Activated T-cell treated with anti-CD3 and anti-CD28 coated beads, Interleukin-2, amount 50 U/mL, for 72 hours (primary cell): ENCODE results near the gene SPINDOC. TPM values are rescaled to one million over a fixed set of nuclear protein-coding genes. Genes with fewer than 3 reads are reported as not detected.
"Not testable (repeated sequence)": the region's sequence is repeated elsewhere in the genome, so short reads cannot be mapped to it uniquely, and the experiment has no call there.

Source experiments
- ATAC-seq, 2 donors: fragments of 150-1000 bp; cut with Tn5 transposase; replicated peaks in 1 of 2; 2 replicates each; pipeline ENCODE4 v1.10.0; 2021; ENCODE audit warnings: moderate library complexity in 2 of 2, mild to moderate bottlenecking in 1 of 2
- DNase-seq, 2 donors: peaks; one replicate each; pipeline ENCODE4 v3.0.0; 2021 to 2022; ENCODE audit warnings: mixed read lengths in 1 of 2
- H3K27ac Mint-ChIP-seq: one replicate; pipeline ENCODE4 v1.8.0; 2022; ENCODE audit warnings: mild to moderate bottlenecking, moderate library complexity, mixed read lengths
- H3K27me3 Mint-ChIP-seq: one replicate; pipeline ENCODE4 v1.8.0; 2022; ENCODE audit warnings: low read depth, mixed read lengths
- H3K36me3 Mint-ChIP-seq, 2 donors: one replicate each; pipeline ENCODE4 v1.8.0; 2022; ENCODE audit warnings: mixed read lengths in 2 of 2, mild to moderate bottlenecking in 1 of 2; ENCODE audit not compliant: insufficient read depth in 2 of 2
- H3K4me1 Mint-ChIP-seq: one replicate; pipeline ENCODE4 v1.8.0; 2022; ENCODE audit warnings: low read depth, mixed read lengths
- H3K4me3 Mint-ChIP-seq, 2 donors: one replicate each; pipeline ENCODE4 v1.8.0; 2022; ENCODE audit warnings: mild to moderate bottlenecking in 2 of 2, mixed read lengths in 2 of 2, moderate library complexity in 2 of 2
- H3K9me3 Mint-ChIP-seq, 2 donors: one replicate each; pipeline ENCODE4 v1.8.0; 2022; ENCODE audit warnings: mixed read lengths in 2 of 2
- total RNA-seq, 2 donors: library from RNA; stranded (reverse); gene quantifications; one replicate each; pipeline ENCODE4 v1.2.3, GENCODE V29; 2022

Gene SPINDOC
- total RNA-seq, 2 donors from 2014 or later, result 21.9 to 26.7 TPM

GRCh38 chr11:63854696-63855095, 41.4 kb downstream of the SPINDOC start:
- ATAC-seq (no peak), DNase-seq (no peak)
- Mint-ChIP-seq H3K9me3 (no peaks in the 10 kb centered on the region), H3K4me1 (peaks cover 55% of the 10 kb centered on the region), H3K27me3 (no peaks in the 10 kb centered on the region), H3K36me3 (peaks cover 0 to 12% of the 10 kb centered on the region in 2 donors), H3K4me3 (peak overlapping the region in 1 of 2 donors; percentile 39), H3K27ac (peak overlapping the region; percentile 42)

GRCh38 chr11:63855975-63856374, 42.7 kb downstream of the SPINDOC start:
- Mint-ChIP-seq H3K36me3 (peaks cover 0 to 13% of the 10 kb centered on the region in 2 donors), H3K9me3 (no peaks in the 10 kb centered on the region), H3K4me3 (peak overlapping the region in 1 of 2 donors; percentile 18), H3K27me3 (no peaks in the 10 kb centered on the region), H3K4me1 (peaks cover 45% of the 10 kb centered on the region), H3K27ac (peak overlapping the region; percentile 86)
- no peak for DNase-seq
- peak; percentile 11 to 51 for ATAC-seq

- Mint-ChIP-seq H3K27me3 (no peaks in the 10 kb centered on the region), H3K36me3 (peaks cover 0 to 10% of the 10 kb centered on the region in 2 donors), H3K27ac (peak overlapping the region; percentile 17), H3K4me3 (no peak overlapping the region), H3K9me3 (no peaks in the 10 kb centered on the region), H3K4me1 (peaks cover 39% of the 10 kb centered on the region)
- ATAC-seq (no peak), DNase-seq (no peak)
Measured at GRCh38 chr11:63858628-63859550, 45.6 kb downstream of the SPINDOC start.

DNA sequence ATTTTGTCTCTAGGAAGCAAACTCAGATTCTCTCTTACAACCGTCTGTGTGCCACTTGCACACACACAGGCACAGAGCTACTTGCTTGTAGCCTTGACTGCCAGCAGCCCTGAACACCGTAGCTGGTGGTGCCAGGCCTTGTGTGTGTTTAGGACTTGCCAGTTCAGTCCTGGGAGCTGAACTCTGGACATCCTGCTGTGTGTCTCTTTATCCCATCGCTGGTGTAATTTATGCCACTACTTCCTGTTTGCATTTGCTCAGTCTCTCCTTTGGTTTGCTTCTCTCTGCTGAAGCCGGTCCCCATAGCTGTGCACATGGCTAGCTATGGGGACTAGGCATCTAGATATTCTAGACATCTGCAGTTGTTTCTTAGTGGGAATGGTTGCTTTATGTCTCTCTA, 49.7 kb downstream of the SPINDOC start:
- H3K36me3 Mint-ChIP-seq, result peaks cover 1 to 4% of the 10 kb centered on the region in 2 donors
- H3K27me3 Mint-ChIP-seq, result no peaks in the 10 kb centered on the region
- no peaks in the 10 kb centered on the region for H3K9me3 Mint-ChIP-seq
- DNase-seq (no peak), ATAC-seq (no peak)
- peak overlapping the region; percentile 45 for H3K27ac Mint-ChIP-seq
- no peak overlapping the region for H3K4me3 Mint-ChIP-seq
- H3K4me1 Mint-ChIP-seq, result peaks cover 47% of the 10 kb centered on the region

DNA sequence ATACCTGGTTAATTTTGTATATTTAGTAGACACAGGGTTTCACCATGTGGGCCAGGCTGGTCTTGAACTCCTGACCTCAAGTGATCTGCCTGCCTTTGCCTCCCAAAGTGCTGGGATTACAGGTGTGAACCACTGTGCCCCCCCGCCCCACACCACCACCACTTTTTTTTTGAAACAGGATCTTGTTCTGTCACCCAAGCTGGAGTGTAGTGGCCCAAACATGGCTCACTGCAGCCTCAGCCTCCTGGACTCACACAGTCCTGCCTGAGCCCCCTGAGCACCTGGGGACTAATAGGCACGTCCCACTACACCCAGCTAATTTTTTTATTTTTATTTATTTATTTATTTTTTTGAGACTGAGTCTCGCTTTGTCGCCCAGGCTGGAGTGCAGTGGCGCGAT, 50.4 kb downstream of the SPINDOC start:
- H3K36me3 Mint-ChIP-seq, H3K9me3 Mint-ChIP-seq, DNase-seq, H3K27ac Mint-ChIP-seq, ATAC-seq, H3K27me3 Mint-ChIP-seq, H3K4me3 Mint-ChIP-seq: not testable (repeated sequence)
- H3K4me1 Mint-ChIP-seq, result peaks cover 54% of the 10 kb centered on the region

GRCh38 chr11:63866211-63866610, 53.0 kb downstream of the SPINDOC start:
- Mint-ChIP-seq H3K36me3 (peaks cover 1 to 12% of the 10 kb centered on the region in 2 donors), H3K4me3 (peak overlapping the region; percentile 28 to 76), H3K27me3 (no peaks in the 10 kb centered on the region), H3K27ac (no peak overlapping the region), H3K4me1 (peaks cover 80% of the 10 kb centered on the region), H3K9me3 (no peaks in the 10 kb centered on the region)
- DNase-seq, result peak; percentile 83 to 86
- peak; percentile 93 to 94 for ATAC-seq

DNA sequence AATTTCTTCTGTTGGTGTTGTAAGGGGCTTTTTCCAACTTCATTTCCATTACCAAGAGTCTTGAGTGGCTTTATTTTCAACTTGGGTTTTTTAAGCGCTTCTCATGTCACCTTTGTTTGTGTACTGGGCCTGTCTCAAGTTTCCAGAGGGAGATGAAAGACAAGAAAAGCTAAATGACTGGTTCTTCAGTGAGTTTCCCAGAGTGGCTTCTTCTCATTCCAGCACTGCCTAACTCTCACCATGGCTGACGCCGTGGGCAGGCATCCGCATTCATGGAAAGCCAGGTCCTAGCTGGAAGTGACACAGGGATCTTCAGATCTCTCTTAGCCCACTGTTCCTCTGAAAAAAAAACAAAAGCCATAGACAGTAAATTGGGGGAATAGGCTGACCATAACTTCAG, 54.3 kb downstream of the SPINDOC start:
- H3K4me1 Mint-ChIP-seq, result peaks cover 85% of the 10 kb centered on the region
- no peaks in the 10 kb centered on the region for H3K27me3 Mint-ChIP-seq
- H3K9me3 Mint-ChIP-seq, result no peaks in the 10 kb centered on the region
- H3K4me3 Mint-ChIP-seq, result no peak overlapping the region
- H3K36me3 Mint-ChIP-seq, result peaks cover 1 to 11% of the 10 kb centered on the region in 2 donors
- no peak overlapping the region for H3K27ac Mint-ChIP-seq
- no peak for ATAC-seq
- no peak for DNase-seq

- DNase-seq, result no peak
- H3K9me3 Mint-ChIP-seq, result no peaks in the 10 kb centered on the region
Measured at GRCh38 chr11:63868399-63869064, 55.3 kb downstream of the SPINDOC start.

GRCh38 chr11:63869171-63869591, 55.9 kb downstream of the SPINDOC start:
- H3K4me1 Mint-ChIP-seq, result peaks cover 87% of the 10 kb centered on the region
- peak overlapping the region; percentile 49 to 67 for H3K4me3 Mint-ChIP-seq
- no peaks in the 10 kb centered on the region for H3K9me3 Mint-ChIP-seq
- ATAC-seq (no peak), DNase-seq (no peak)
- H3K27ac Mint-ChIP-seq, result no peak overlapping the region
- H3K36me3 Mint-ChIP-seq, result peaks cover 1 to 9% of the 10 kb centered on the region in 2 donors
- no peaks in the 10 kb centered on the region for H3K27me3 Mint-ChIP-seq

More at GRCh38 chr11:63868399-63869064, 55.3 kb downstream of the SPINDOC start:
- H3K4me3 Mint-ChIP-seq, result peak overlapping the region in 1 of 2 donors; percentile 18
- ATAC-seq, result no peak
- peaks cover 85% of the 10 kb centered on the region for H3K4me1 Mint-ChIP-seq
- H3K36me3 Mint-ChIP-seq, result peaks cover 1 to 9% of the 10 kb centered on the region in 2 donors
- no peak overlapping the region for H3K27ac Mint-ChIP-seq
- no peaks in the 10 kb centered on the region for H3K27me3 Mint-ChIP-seq

DNA sequence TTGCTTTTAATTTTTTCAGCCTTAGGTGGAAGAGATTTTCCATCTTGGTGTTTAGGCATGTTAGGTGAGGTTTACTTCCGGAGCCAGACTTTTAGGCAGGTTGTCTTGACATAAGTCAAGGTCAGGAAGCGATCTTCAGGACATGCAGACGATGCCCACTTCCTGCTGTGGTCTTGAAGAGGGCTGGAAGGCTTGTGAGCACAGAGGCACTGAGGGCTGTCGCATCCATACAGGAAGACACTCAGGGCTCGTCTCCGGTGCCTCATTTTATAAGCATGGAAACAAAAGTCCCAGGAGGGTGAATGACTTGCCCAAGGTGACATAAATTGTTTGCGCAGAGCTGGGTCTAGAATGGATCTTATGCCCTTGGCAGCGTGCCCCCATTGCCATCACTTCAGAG, 56.4 kb downstream of the SPINDOC start:
- peaks cover 1 to 9% of the 10 kb centered on the region in 2 donors for H3K36me3 Mint-ChIP-seq
- H3K9me3 Mint-ChIP-seq, result no peaks in the 10 kb centered on the region
- ATAC-seq, result peak in 1 of 2 donors; percentile 32
- H3K27me3 Mint-ChIP-seq, result no peaks in the 10 kb centered on the region
- peak overlapping the region; percentile 49 to 67 for H3K4me3 Mint-ChIP-seq
- H3K27ac Mint-ChIP-seq, result peak overlapping the region; percentile 31
- H3K4me1 Mint-ChIP-seq, result peaks cover 92% of the 10 kb centered on the region
- peak in 1 of 2 donors; percentile 19 for DNase-seq

DNA sequence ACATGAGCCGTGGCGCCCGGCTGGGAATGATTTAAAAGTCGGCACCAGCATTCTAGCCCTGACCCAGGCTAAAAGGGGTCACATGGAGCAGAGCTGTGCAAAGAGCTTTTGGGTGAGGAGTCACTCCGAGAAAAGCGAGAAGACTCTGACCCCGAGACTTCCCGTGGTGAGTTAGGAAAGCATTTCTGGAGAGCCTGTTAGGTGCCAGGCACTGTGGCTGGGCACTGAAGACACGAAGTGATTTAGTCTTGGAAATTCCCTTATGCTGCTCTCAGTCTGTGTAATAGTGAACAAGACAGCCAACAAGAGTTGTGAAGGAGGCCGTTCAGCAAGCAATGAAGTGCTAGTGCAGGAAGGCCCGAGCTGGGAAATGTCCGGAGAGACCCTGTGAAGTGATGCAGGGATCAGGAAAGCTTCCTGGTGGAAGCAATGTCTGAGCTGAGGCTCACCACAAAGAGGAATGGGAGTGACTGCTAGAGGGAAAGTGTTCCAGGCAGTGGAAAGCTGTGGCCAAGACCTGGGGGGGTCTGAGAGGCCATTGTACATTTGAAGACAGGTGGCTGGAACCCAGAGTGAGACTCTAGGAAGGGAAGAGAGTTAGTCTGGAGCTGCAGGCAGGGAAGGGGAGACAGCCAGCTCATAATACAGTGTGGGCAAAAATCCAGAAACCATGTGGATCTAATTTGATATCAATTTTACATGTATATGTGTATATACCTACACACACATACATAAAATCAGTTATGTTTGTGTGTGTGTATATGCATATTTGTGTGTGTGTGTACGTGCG, 57.3 kb downstream of the SPINDOC start:
- H3K36me3 Mint-ChIP-seq, result peaks cover 1 to 9% of the 10 kb centered on the region in 2 donors
- ATAC-seq (peak; percentile 43 to 47), DNase-seq (peak; percentile 22 to 28)
- peak overlapping the region; percentile 49 to 67 for H3K4me3 Mint-ChIP-seq
- H3K27me3 Mint-ChIP-seq, result no peaks in the 10 kb centered on the region
- no peak overlapping the region for H3K27ac Mint-ChIP-seq
- H3K9me3 Mint-ChIP-seq, result no peaks in the 10 kb centered on the region
- peaks cover 88% of the 10 kb centered on the region for H3K4me1 Mint-ChIP-seq

DNA sequence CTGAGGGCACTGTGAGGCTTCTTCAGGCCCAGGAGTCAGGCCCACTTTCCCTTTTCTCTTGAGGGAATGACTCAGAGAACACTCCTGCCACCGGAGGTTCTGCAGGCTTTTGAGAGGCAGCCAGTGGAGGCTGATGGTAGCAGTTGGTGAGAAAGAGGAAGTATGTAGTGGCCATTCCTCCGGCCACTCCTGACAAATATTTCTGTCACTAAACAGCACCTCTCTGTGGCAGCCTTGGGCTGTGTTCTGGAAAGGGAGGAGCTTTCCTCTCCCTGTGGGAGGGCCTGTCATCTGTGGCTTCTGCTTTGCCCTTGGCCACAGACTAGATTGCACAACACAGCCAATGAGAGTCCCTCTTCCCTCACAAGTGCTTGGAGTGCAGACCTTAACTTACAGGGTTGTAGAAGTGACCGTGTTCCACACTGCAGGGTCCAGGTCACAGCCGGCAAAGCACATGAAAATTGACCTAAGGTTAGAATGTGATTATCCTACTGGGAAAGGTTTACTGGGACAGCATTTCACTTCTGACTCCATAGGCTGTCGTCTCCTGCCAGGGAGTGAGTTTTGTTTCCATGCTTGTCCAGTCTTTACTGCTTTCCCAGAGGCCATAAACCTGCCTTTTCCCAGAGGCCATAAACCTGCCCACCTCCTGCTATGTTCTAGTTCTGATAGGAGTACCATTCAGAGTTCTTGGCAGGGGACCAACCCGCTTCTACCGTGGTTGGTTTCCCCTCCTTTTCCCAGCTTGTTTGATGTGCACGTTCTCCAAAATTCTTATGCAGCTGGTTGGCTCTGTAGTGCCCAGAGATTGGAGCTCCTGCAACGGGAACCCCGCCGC, 58.9 kb downstream of the SPINDOC start:
- DNase-seq (peak; percentile 52 to 55), ATAC-seq (peak; percentile 85 to 89)
- peaks cover 73% of the 10 kb centered on the region for H3K4me1 Mint-ChIP-seq
- no peaks in the 10 kb centered on the region for H3K27me3 Mint-ChIP-seq
- H3K4me3 Mint-ChIP-seq, result peak overlapping the region; percentile 15 to 17
- no peaks in the 10 kb centered on the region for H3K9me3 Mint-ChIP-seq
- H3K36me3 Mint-ChIP-seq, result peaks cover 0 to 9% of the 10 kb centered on the region in 2 donors
- H3K27ac Mint-ChIP-seq, result no peak overlapping the region
